HFFc6 (cell line): ENCODE data around the gene SORBS2. TPM values are rescaled to one million over a fixed set of nuclear protein-coding genes. Genes with fewer than 3 reads are reported as not detected.

Experiments used
- DNase-seq: peaks from one replicate; pipeline ENCODE4 v3.0.0-alpha.2; 2018
- H3K27ac Mint-ChIP-seq: 2 replicates; pipeline ENCODE4 v1.8.0; 2020; ENCODE audit warnings: mild to moderate bottlenecking, mixed read lengths
- H3K27me3 Mint-ChIP-seq: 2 replicates; pipeline ENCODE4 v1.8.0; 2021; ENCODE audit warnings: mild to moderate bottlenecking, moderate library complexity, mixed read lengths; ENCODE audit not compliant: insufficient read depth
- H3K36me3 Mint-ChIP-seq: 2 replicates; pipeline ENCODE4 v1.8.0; 2021; ENCODE audit warnings: low read depth, mixed read lengths
- H3K4me1 Mint-ChIP-seq: 2 replicates; pipeline ENCODE4 v1.8.0; 2020; ENCODE audit warnings: low read depth, mixed read lengths
- H3K4me3 Mint-ChIP-seq: 2 replicates; pipeline ENCODE4 v1.8.0; 2020; ENCODE audit warnings: mild to moderate bottlenecking, moderate library complexity, mixed read lengths
- H3K9me3 Mint-ChIP-seq: 2 replicates; pipeline ENCODE4 v1.8.0; 2020; ENCODE audit warnings: mild to moderate bottlenecking, mixed read lengths
- total RNA-seq, 6 experiments: library from RNA; stranded (reverse); fragmentation: NEBNext Ultra II Directional; extraction: Animal tissue kit (Norgen Biotek cat#: 25700); gene quantifications; 2 replicates in 1 of 6; 3 replicates in 5 of 6; pipeline ENCODE4 v1.2.3, GENCODE V29; 2021
- TF ChIP-seq, protein P1 (sequence below): fragments of 200-600 bp; sonication (generic); IDR thresholded peaks from 2 replicates; pipeline ENCODE4 v1.5.0; 2021; ENCODE audit warnings: antibody characterized with exemption, mild to moderate bottlenecking

Gene SORBS2
- total RNA-seq, 6 experiments from 2014 or later, result 0.48 to 3.6 (median 0.72) TPM

DNA sequence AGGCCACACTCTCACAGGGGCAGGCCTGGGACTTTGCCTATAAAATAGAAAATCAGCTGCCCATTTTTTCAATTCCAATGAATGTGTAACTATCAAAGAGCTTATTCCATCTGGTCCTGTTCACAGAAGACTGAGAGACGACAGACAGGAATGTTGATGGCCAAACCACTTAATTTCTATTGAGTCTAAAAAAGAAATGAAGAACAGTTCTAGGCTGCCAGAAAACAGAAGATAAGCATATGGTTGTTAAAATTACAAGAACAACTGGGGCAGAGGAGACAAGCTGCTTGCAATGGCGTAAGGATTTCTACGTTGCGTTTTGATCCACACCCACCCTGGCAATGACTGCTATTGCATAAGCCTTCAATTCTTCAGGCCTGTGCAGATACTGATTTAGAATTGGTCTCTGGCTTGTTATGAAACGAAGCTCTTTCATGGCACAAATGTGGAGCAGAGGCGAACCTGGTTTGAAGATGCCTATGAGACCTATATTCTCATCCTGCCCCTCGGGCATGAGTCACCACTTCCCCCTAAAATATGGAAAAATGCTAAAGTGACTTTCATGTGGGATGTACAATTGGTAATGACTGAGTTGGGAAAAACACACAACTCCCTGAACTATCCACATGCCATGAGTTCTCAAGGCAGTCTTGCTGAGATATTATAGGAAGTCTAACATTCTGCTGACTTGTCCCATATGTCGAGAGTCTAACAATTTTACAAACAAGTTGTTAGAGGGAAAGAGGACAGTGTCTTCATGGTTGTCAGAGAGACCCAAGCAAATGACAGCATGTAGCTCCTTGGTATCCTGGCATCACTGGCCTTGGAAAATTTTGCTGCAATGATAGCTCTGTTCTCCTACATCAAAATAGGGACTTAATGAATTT is 37.9 kb upstream of the SORBS2 start:
- no peaks in the 10 kb centered on the region for H3K9me3 Mint-ChIP-seq
- no peak overlapping the region for H3K4me3 Mint-ChIP-seq
- H3K27me3 Mint-ChIP-seq, result peaks cover 3% of the 10 kb centered on the region; the same call in 1 of the 2 replicates
- peaks cover 25% of the 10 kb centered on the region for H3K4me1 Mint-ChIP-seq
- no peaks in the 10 kb centered on the region for H3K36me3 Mint-ChIP-seq
- DNase-seq, result no peak
- no peak overlapping the region for H3K27ac Mint-ChIP-seq
- TF ChIP-seq, protein P1, sequence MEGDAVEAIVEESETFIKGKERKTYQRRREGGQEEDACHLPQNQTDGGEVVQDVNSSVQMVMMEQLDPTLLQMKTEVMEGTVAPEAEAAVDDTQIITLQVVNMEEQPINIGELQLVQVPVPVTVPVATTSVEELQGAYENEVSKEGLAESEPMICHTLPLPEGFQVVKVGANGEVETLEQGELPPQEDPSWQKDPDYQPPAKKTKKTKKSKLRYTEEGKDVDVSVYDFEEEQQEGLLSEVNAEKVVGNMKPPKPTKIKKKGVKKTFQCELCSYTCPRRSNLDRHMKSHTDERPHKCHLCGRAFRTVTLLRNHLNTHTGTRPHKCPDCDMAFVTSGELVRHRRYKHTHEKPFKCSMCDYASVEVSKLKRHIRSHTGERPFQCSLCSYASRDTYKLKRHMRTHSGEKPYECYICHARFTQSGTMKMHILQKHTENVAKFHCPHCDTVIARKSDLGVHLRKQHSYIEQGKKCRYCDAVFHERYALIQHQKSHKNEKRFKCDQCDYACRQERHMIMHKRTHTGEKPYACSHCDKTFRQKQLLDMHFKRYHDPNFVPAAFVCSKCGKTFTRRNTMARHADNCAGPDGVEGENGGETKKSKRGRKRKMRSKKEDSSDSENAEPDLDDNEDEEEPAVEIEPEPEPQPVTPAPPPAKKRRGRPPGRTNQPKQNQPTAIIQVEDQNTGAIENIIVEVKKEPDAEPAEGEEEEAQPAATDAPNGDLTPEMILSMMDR, result no peak

DNA sequence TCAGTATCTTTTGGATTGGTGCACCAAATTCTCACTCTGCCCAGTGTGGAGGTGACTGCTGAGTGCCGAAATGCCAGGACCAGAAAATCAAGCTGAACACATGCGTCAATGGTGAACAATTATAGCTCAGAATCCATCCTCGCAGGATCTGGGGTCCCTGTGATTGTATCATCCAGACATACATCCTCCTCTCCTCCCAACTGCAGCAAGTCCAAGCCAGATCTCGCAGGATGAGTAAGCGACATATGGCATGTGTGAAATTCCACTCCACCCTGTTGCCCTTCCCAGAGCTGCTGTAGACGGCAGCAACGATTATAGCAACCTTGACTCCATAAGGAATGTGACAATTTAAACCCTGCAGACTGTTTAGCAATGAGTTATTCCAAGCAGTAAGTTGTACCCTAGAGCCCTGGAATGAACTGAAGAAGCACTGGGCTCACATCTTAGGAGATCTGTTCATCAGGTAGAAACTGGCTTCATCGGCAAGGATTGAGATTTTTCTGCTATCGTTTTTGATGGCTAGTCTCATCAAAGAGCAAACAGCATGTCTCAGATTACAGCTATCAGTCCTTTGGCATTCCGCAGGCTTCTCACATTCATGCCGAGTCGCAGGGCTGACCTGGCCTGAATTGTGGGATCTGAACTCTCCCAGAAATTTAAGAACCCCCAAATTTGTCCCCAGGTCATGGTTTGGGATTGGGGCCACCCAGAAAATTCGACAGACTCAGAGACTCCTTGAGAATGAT is 35.5 kb upstream of the SORBS2 start:
- Mint-ChIP-seq H3K27me3 (peaks cover 3% of the 10 kb centered on the region; the same call in 1 of the 2 replicates), H3K4me1 (peaks cover 31% of the 10 kb centered on the region), H3K4me3 (peak overlapping the region; percentile 80), H3K9me3 (no peaks in the 10 kb centered on the region), H3K27ac (peak overlapping the region; percentile 82), H3K36me3 (no peaks in the 10 kb centered on the region)
- DNase-seq, result peak; percentile 85
- TF ChIP-seq, protein P1, result no peak

DNA sequence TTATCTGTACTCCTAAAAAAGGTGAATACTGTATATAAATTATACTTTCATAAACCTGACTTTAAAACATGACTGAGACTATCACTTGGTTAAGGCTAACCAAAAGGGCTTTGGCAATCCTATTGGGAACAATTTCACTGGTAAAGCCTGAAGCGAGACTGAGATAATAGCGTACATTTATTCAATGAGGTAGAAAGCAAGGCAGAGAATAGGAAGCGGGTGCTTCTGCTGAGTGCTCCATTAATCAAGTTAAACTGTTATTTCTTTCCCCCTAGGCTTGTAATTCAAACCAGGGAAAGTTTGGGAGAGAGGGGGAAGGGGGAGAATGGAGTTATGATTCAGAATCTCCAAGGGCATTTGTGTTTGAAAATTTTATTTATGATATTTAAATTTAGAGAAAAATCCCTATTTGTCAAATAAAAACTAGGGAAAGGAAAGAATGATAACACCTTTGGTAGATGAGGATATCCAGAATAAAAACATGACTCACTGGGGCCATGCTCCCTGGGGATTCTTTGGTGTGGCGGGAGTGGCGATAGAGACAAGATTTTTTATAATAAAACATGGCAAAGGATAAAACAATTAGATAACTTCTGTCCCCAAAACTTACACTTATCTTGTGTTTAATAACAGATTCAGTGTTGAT is 34.6 kb upstream of the SORBS2 start:
- TF ChIP-seq, protein P1, result no peak
- Mint-ChIP-seq H3K27me3 (peaks cover 3% of the 10 kb centered on the region; the same call in 1 of the 2 replicates), H3K36me3 (no peaks in the 10 kb centered on the region), H3K4me3 (peak overlapping the region; percentile 80), H3K4me1 (peaks cover 31% of the 10 kb centered on the region), H3K27ac (peak overlapping the region; percentile 82), H3K9me3 (no peaks in the 10 kb centered on the region)
- DNase-seq, result no peak

DNA sequence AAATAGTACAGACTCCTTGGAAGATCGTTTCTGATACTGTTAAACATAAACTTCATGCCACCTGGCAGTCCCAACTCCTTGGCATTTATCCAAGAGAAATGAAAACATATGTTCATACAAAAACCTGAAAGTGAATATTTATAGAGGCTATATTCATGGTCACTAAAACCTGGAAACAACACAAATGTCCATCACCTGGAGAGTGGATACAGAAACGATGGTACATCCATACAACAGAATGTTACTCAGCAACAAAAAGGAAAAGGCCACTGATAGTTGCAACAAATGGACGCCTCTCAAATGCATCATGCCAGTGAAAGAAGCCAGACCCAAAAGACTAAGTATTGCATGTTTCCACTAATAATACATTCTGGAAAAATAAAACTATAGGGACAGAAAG is 34.0 kb upstream of the SORBS2 start:
- DNase-seq, result no peak
- TF ChIP-seq, protein P1, result no peak
- Mint-ChIP-seq H3K9me3 (no peaks in the 10 kb centered on the region), H3K4me1 (peaks cover 31% of the 10 kb centered on the region), H3K27ac (no peak overlapping the region), H3K27me3 (peaks cover 1% of the 10 kb centered on the region; the same call in 1 of the 2 replicates), H3K36me3 (no peaks in the 10 kb centered on the region), H3K4me3 (no peak overlapping the region)

DNA sequence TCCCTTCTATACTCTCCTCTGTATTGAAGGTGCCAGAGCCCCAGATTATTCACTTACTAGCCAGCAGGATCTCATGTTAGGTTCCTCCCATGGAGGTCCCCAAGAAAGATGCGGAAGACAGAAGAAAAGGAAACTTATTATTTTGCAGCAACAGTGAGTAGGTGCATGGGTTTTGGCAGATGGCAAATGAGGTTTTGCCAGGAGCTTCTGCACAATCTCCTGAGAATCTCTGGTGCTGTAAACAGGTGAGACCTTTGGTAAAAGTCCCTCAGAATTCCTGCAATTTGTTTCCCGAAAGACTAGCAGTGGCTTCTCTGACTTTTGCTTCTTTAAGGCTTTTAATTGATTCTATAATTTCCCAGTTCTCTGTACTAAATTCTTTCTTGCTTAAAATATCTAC is 29.5 kb upstream of the SORBS2 start:
- H3K27ac Mint-ChIP-seq, result no peak overlapping the region
- TF ChIP-seq, protein P1, result no peak
- DNase-seq, result no peak
- H3K27me3 Mint-ChIP-seq, result no peaks in the 10 kb centered on the region; the same call in 1 of the 2 replicates
- no peak overlapping the region for H3K4me3 Mint-ChIP-seq
- no peaks in the 10 kb centered on the region for H3K36me3 Mint-ChIP-seq
- peaks cover 13% of the 10 kb centered on the region for H3K4me1 Mint-ChIP-seq
- H3K9me3 Mint-ChIP-seq, result no peaks in the 10 kb centered on the region
